HepG2 (cell line): ENCODE results near the gene TVP23A. TPM values are rescaled to one million over a fixed set of nuclear protein-coding genes. Genes with fewer than 3 reads are reported as not detected.
"Not testable (repeated sequence)": the region's sequence is repeated elsewhere in the genome, so short reads cannot be mapped to it uniquely, and the experiment has no call there.

ENCODE experiments used
- ATAC-seq: fragments of 200-7000 bp; cut with Tn5 transposase; 3 replicates; pipeline ENCODE4 v1.9.1; 2020; ENCODE audit warnings: mild to moderate bottlenecking, moderate library complexity
- BruUV-seq: library from RNA; stranded (reverse); fragments of 400-500 nt; replicated peaks from 2 replicates; lab custom pipeline; 2021; lab: Mats Ljungman, UMichigan
- CTCF ChIA-PET: fragments of 300-600 bp; formaldehyde crosslinking; extraction: SDS; loops from one replicate; lab custom pipeline; 2021; ENCODE audit warnings: low total read pairs, inconsistent platforms, low intra/inter-chr PET ratio; lab: Yijun Ruan, JAX
- POLR2A ChIA-PET: fragments of 350-600 bp; sonication (Branson Sonifier 250); formaldehyde crosslinking; loops from one replicate; lab custom pipeline; 2020; ENCODE audit warnings: antibody characterized with exemption, inconsistent platforms; lab: Yijun Ruan, JAX
- DNase-seq: peaks from one replicate; pipeline ENCODE4 v3.0.0-alpha.2; 2015; ENCODE audit warnings: low spot score
- FAIRE-seq: peaks from 3 replicates; lab custom pipeline; 2011; peaks lifted over from hg19 to GRCh38; lab: Jason Lieb, UNC
- H2AFZ ChIP-seq: one replicate; pipeline ENCODE4 v1.6.1; 2011; ENCODE audit warnings: low read length, inconsistent platforms
- H3K27ac ChIP-seq: fragments of 300-600 bp; 3 replicates; pipeline ENCODE4 v1.8.0; 2011; ENCODE audit warnings: mixed run types, mild to moderate bottlenecking, mixed read lengths, low read length, inconsistent platforms; ENCODE audit not compliant: insufficient read depth; ENCODE audit errors: extremely low read length
- H3K27me3 ChIP-seq, 2 experiments: fragments of 200-600 bp in 1 of 2; 2 replicates in 1 of 2; 3 replicates in 1 of 2; pipeline versions ENCODE4 v1.6.0 to v1.8.0; 2011; ENCODE audit warnings: low read length in 2 of 2, mild to moderate bottlenecking in 2 of 2, moderate library complexity in 2 of 2, inconsistent platforms in 1 of 2; ENCODE audit not compliant: insufficient read depth in 2 of 2, control insufficient read depth in 1 of 2
- H3K36me3 ChIP-seq, 2 experiments: fragments of 200-600 bp in 1 of 2; replicated peaks in 1 of 2; 2 replicates in 1 of 2; 3 replicates in 1 of 2; pipeline versions ENCODE4 v1.5.1 to v1.8.0; 2011; ENCODE audit warnings: low read length in 2 of 2, inconsistent platforms in 1 of 2; ENCODE audit not compliant: insufficient read depth in 2 of 2, control insufficient read depth in 1 of 2
- H3K4me1 ChIP-seq: 2 replicates; pipeline ENCODE4 v1.5.1; 2012; ENCODE audit warnings: low read length, inconsistent platforms; ENCODE audit not compliant: insufficient read depth
- H3K4me2 ChIP-seq: 2 replicates; pipeline ENCODE4 v1.6.0; 2011; ENCODE audit warnings: low read depth, low read length, inconsistent platforms
- H3K4me3 ChIP-seq, 3 experiments: fragments of 200-600 bp in 1 of 3; sonication (generic), shearing (Covaris generic) in 1 of 3; replicated peaks in 1 of 3; 2 replicates each; pipeline ENCODE4 v1.5.1; 2011 to 2016; ENCODE audit warnings: low read length in 3 of 3, inconsistent platforms in 2 of 3, low read depth in 2 of 3, mild to moderate bottlenecking in 2 of 3, control low read depth in 1 of 3, mixed read lengths in 1 of 3; ENCODE audit not compliant: insufficient read depth in 1 of 3
- H3K79me2 ChIP-seq: one replicate; pipeline ENCODE4 v1.6.1; 2011; ENCODE audit warnings: low read length, inconsistent platforms; ENCODE audit not compliant: insufficient read depth
- H3K9ac ChIP-seq: 2 replicates; pipeline ENCODE4 v1.6.0; 2011; ENCODE audit warnings: mild to moderate bottlenecking, low read depth, low read length, inconsistent platforms; ENCODE audit not compliant: insufficient read depth
- H3K9me3 ChIP-seq: 2 replicates; pipeline ENCODE4 v1.5.1; 2012; ENCODE audit warnings: mild to moderate bottlenecking, low read length
- H4K20me1 ChIP-seq: 2 replicates; pipeline ENCODE4 v1.6.0; 2011; ENCODE audit warnings: inconsistent platforms, mild to moderate bottlenecking, low read length, moderate library complexity; ENCODE audit not compliant: insufficient read depth
- FOXP1 ChIP-seq, 2 experiments: fragments of 450-650 bp in 1 of 2; IDR thresholded peaks; 2 replicates each; pipeline ENCODE4 v1.6.1; 2017 to 2018; ENCODE audit warnings: antibody characterized with exemption in 1 of 2
- KDM5B ChIP-seq: sonication (generic); formaldehyde crosslinking; IDR thresholded peaks from 2 replicates; pipeline ENCODE4 v1.4.0; 2020; ENCODE audit warnings: missing genetic modification reagents, mild to moderate bottlenecking, borderline replicate concordance
- RBM22 ChIP-seq: fragments of 200-400 bp; formaldehyde crosslinking; optimal IDR thresholded peaks from 2 replicates; pipeline ENCODE3; 2017; ENCODE audit warnings: mild to moderate bottlenecking, low read length, moderate library complexity
- REL ChIP-seq: sonication (generic); formaldehyde crosslinking; conservative IDR thresholded peaks from 2 replicates; pipeline ENCODE4 v1.8.0; 2022; ENCODE audit warnings: mild to moderate bottlenecking, missing genetic modification reagents, moderate library complexity
- RXRB ChIP-seq: IDR thresholded peaks from 2 replicates; pipeline ENCODE4 v1.6.1; 2016; ENCODE audit warnings: borderline replicate concordance, missing genetic modification reagents, missing compliant biosample characterization
- SRY ChIP-seq: sonication (generic); formaldehyde crosslinking; IDR thresholded peaks from 2 replicates; pipeline ENCODE4 v1.8.0; 2022; ENCODE audit warnings: mild to moderate bottlenecking, missing genetic modification reagents
- ZFYVE20 ChIP-seq: sonication (generic); formaldehyde crosslinking; IDR thresholded peaks from 2 replicates; pipeline ENCODE4 v1.8.0; 2023; ENCODE audit warnings: low read depth, mild to moderate bottlenecking, moderate library complexity, missing genetic modification reagents, borderline replicate concordance
- ZNF207 ChIP-seq: fragments of 450-650 bp; IDR thresholded peaks from 2 replicates; pipeline ENCODE4 v1.6.1; 2016; ENCODE audit warnings: antibody characterized with exemption, borderline replicate concordance
- ZNF44 ChIP-seq: sonication (generic); formaldehyde crosslinking; IDR thresholded peaks from 2 replicates; pipeline ENCODE4 v1.5.1; 2020; ENCODE audit warnings: mild to moderate bottlenecking, missing genetic modification reagents
- ZNF530 ChIP-seq: sonication (generic); formaldehyde crosslinking; IDR thresholded peaks from 2 replicates; pipeline ENCODE4 v1.5.0; 2020; ENCODE audit warnings: low read depth, mild to moderate bottlenecking, missing genetic modification reagents
- WGBS: methylation state at CpG from one replicate; pipeline ENCODE4 v1.1.6; 2017; ENCODE audit warnings: low lambda C conversion rate; 5-methylcytosine and 5-hydroxymethylcytosine counted together
- in situ Hi-C: cut with HindIII; loops from 2 replicates; pipeline ENCODE4 v1.10.0; 2017; ENCODE audit warnings: low pct_unique_long_range_greater_than_20kb; ENCODE audit not compliant: extremely low pct_ligation_motif_present
- intact Hi-C: fragments of 100-400 bp; cut with micrococcal nuclease; formaldehyde crosslinking; loops from one replicate; pipeline ENCODE4 v1.10.0; 2022; ENCODE audit not compliant: unreplicated experiment
- polyA plus RNA-seq, 8 experiments: library from polyadenylated mRNA; depleted of rRNA in 3 of 8; stranded (reverse) in 7 of 8; unstranded in 1 of 8; fragments of >200 nt; fragmentation: Illumina TruSeq in 4 of 8; extraction: Trizol in 4 of 8; gene quantifications; 2 replicates each; pipeline versions ENCODE4 v1.2.1 to v1.2.3, GENCODE V29; 2011 to 2016; ENCODE audit warnings: low read depth in 4 of 8, missing spikeins in 1 of 8, mixed read lengths in 1 of 8; ENCODE audit not compliant: insufficient read depth in 1 of 8
- total RNA-seq, 5 experiments: library from RNA; depleted of rRNA; stranded (reverse); fragments of >200 nt; fragmentation: Illumina TruSeq; extraction: Trizol; gene quantifications; 2 replicates each; pipeline ENCODE4 v1.2.3, GENCODE V29; 2016; ENCODE audit warnings: low read depth in 1 of 5

The TVP23A gene
- total and polyA plus RNA-seq, 2 of the 13 experiments (the other 11 are each of a cell fraction or from before 2014, with no cell fraction given) = not detected

GRCh38 chr16:10777356-10777755 is 41.2 kb downstream of the TVP23A start:
- Histone ChIP-seq H3K79me2 (no peaks in the 10 kb centered on the region), H3K36me3 (no peaks in the 10 kb centered on the region), H4K20me1 (no peaks in the 10 kb centered on the region), H3K9ac (no peak overlapping the region), H3K9me3 (no peaks in the 10 kb centered on the region), H3K27me3 (peaks cover 2 to 27% of the 10 kb centered on the region in 2 experiments; a peak in 4 of 5 replicates), H3K27ac (no peak overlapping the region), H3K4me1 (peaks cover under 1% of the 10 kb centered on the region; the same call in 1 of the 2 replicates), H3K4me2 (no peak overlapping the region)
- CTCF ChIA-PET = no interaction called here
- WGBS = 57% methylated on average over 12 of the region's 12 CpGs
- POLR2A ChIA-PET = no interaction called here
- DNase-seq (no peak), FAIRE-seq (no peak)
- in situ Hi-C loops = no loop called here
- BruUV-seq = no TSS peak
- TF ChIP-seq RBM22 (no peak), KDM5B (no peak), ZNF530 (CRISPR knock-in tag) (no peak), FOXP1 (IDR thresholded peaks at IDR 0.05) (no peak), FOXP1 (CRISPR knock-in tag; IDR thresholded peaks at IDR 0.05) (no peak), REL (CRISPR knock-in tag) (no peak), RXRB (CRISPR knock-in tag) (no peak), ZNF207 (no peak), SRY (CRISPR knock-in tag) (no peak), ZNF44 (CRISPR knock-in tag) (no peak), ZFYVE20 (CRISPR knock-in tag) (no peak)
- TF ChIP-seq, all 625 proteins: peak for 0
- no peak for ATAC-seq
- Histone ChIP-seq H2AFZ (no peak overlapping the region), H3K4me3 (no peak overlapping the region)
- intact Hi-C loops = no loop called here

GRCh38 chr16:10776923-10777322 is 41.7 kb downstream of the TVP23A start:
- POLR2A ChIA-PET, BruUV-seq, in situ Hi-C loops, DNase-seq, H2AFZ ChIP-seq, FAIRE-seq, H3K9ac ChIP-seq, H3K4me2 ChIP-seq, H3K4me3 ChIP-seq, intact Hi-C loops, CTCF ChIA-PET, ATAC-seq, H3K9me3 ChIP-seq, H3K79me2 ChIP-seq, H3K36me3 ChIP-seq, H3K27ac ChIP-seq, H4K20me1 ChIP-seq, H3K4me1 ChIP-seq: not testable (repeated sequence)
- 35% methylated on average over 6 of the region's 6 CpGs for WGBS
- H3K27me3 ChIP-seq = peaks cover 2 to 27% of the 10 kb centered on the region in 2 experiments; a peak in 4 of 5 replicates
